Colonic mucosa (tissue), 4 donors: ENCODE measurements around the gene EDARADD. TPM values are rescaled to one million over a fixed set of nuclear protein-coding genes. Genes with fewer than 3 reads are reported as not detected.

Experiments used
- DNase-seq: peaks from one replicate; pipeline ENCODE4 v3.0.0-alpha.2; 2020
- H3K27ac ChIP-seq: fragments of 200-600 bp; one replicate; pipeline ENCODE4 v1.8.0; 2021
- H3K27me3 ChIP-seq: fragments of 200-600 bp; one replicate; pipeline ENCODE4 v1.8.0; 2021
- H3K36me3 ChIP-seq: fragments of 200-600 bp; one replicate; pipeline ENCODE4 v1.8.0; 2021
- H3K4me1 ChIP-seq: fragments of 200-600 bp; one replicate; pipeline ENCODE4 v1.8.0; 2021; ENCODE audit warnings: mild to moderate bottlenecking
- H3K4me3 ChIP-seq: fragments of 200-600 bp; one replicate; pipeline ENCODE4 v1.8.0; 2021
- H3K9ac ChIP-seq, 2 donors: one replicate each; pipeline ENCODE4 v1.7.0; 2013; ENCODE audit warnings: control low read depth in 2 of 2, low read depth in 2 of 2, low read length in 2 of 2
- H3K9me3 ChIP-seq: fragments of 200-600 bp; one replicate; pipeline ENCODE4 v1.8.0; 2021
- intact Hi-C: fragments of 100-400 bp; cut with DNase I; formaldehyde crosslinking; loops from one replicate; pipeline ENCODE4 v1.14.1; 2022
- total RNA-seq, 2 donors: library from RNA; stranded (reverse); fragmentation: NEBNext Ultra II Directional in 1 of 2; extraction: Animal tissue kit (Norgen Biotek cat#: 25700) in 1 of 2; gene quantifications; one replicate each; pipeline ENCODE4 v1.2.1, GENCODE V29; 2021
- TF ChIP-seq, protein P1 (sequence below): fragments of 200-600 bp; IDR thresholded peaks from one replicate; pipeline ENCODE4 v1.8.0; 2022; ENCODE audit warnings: antibody characterized with exemption, mild to moderate bottlenecking
- donor health status: healthy.
- donor health status: DM: no; HTN: no; CAD: no.
- donor health status: DM: no; HTN: no; CAD: no.

EDARADD gene
- total RNA-seq, 2 donors from 2014 or later, result 0.17 to 0.27 TPM

GRCh38 chr1:236395230-236395946 is 1.3 kb downstream of the EDARADD start:
- H3K27ac ChIP-seq, result no peak overlapping the region
- no peaks in the 10 kb centered on the region for H3K4me1 ChIP-seq
- intact Hi-C loops, result no loop called here
- TF ChIP-seq, protein P1, sequence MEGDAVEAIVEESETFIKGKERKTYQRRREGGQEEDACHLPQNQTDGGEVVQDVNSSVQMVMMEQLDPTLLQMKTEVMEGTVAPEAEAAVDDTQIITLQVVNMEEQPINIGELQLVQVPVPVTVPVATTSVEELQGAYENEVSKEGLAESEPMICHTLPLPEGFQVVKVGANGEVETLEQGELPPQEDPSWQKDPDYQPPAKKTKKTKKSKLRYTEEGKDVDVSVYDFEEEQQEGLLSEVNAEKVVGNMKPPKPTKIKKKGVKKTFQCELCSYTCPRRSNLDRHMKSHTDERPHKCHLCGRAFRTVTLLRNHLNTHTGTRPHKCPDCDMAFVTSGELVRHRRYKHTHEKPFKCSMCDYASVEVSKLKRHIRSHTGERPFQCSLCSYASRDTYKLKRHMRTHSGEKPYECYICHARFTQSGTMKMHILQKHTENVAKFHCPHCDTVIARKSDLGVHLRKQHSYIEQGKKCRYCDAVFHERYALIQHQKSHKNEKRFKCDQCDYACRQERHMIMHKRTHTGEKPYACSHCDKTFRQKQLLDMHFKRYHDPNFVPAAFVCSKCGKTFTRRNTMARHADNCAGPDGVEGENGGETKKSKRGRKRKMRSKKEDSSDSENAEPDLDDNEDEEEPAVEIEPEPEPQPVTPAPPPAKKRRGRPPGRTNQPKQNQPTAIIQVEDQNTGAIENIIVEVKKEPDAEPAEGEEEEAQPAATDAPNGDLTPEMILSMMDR, result no peak
- DNase-seq, result peak; percentile 24
- peak overlapping the region in 1 of 2 donors; percentile 56 for H3K9ac ChIP-seq
- peaks cover 23% of the 10 kb centered on the region for H3K27me3 ChIP-seq
- H3K9me3 ChIP-seq, result no peaks in the 10 kb centered on the region
- H3K36me3 ChIP-seq, result no peaks in the 10 kb centered on the region
- H3K4me3 ChIP-seq, result peak overlapping the region; percentile 45

GRCh38 chr1:236395947-236396664 is 2.0 kb downstream of the EDARADD start:
- Histone ChIP-seq H3K27me3 (peaks cover 23% of the 10 kb centered on the region), H3K9me3 (no peaks in the 10 kb centered on the region), H3K4me1 (no peaks in the 10 kb centered on the region), H3K9ac (peak overlapping the region in 1 of 2 donors; percentile 56), H3K36me3 (no peaks in the 10 kb centered on the region), H3K27ac (no peak overlapping the region), H3K4me3 (peak overlapping the region; percentile 45)
- intact Hi-C loops, result no loop called here
- TF ChIP-seq, protein P1, result no peak
- no peak for DNase-seq

- intact Hi-C loops, result no loop called here
- no peak overlapping the region for H3K9ac ChIP-seq
- no peak overlapping the region for H3K27ac ChIP-seq
- no peaks in the 10 kb centered on the region for H3K36me3 ChIP-seq
- no peak overlapping the region for H3K4me3 ChIP-seq
- TF ChIP-seq, protein P1, result no peak
- DNase-seq, result no peak
- no peaks in the 10 kb centered on the region for H3K4me1 ChIP-seq
- H3K27me3 ChIP-seq, result peaks cover 23% of the 10 kb centered on the region
- H3K9me3 ChIP-seq, result no peaks in the 10 kb centered on the region
These were observed 2.6 kb downstream of the EDARADD start for GRCh38 chr1:236396665-236397043.

DNA sequence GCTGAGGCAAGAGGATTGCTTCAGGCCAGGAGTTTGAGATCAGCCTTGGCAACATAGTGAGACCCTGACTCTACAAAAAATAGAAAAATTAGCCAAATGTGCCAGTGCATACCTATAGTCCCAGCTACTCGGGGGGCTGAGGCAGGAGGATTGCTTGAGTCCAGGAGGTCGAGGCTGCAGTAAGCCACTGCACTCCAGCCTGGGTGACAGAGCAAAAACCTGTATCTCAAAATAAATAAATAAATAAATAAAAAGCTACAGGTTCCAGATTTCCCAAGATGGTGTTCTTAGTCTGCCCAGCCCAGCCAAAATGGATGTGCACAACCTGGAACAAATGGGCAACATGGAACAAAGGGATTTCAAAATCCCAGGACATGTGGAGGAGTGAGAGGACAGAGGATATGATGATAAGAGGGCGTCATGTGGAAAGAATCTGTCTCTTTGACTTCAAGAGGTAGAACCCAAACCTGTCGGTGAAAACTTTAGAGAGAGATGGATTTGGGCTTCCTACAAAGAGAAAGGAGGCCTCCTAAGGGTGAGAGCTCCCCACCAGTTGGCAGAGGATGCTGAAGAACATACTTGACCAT is 3.2 kb downstream of the EDARADD start:
- Histone ChIP-seq H3K9ac (no peak overlapping the region), H3K27ac (no peak overlapping the region), H3K27me3 (peaks cover 23% of the 10 kb centered on the region), H3K4me1 (no peaks in the 10 kb centered on the region), H3K4me3 (no peak overlapping the region), H3K9me3 (no peaks in the 10 kb centered on the region), H3K36me3 (no peaks in the 10 kb centered on the region)
- TF ChIP-seq, protein P1, result no peak
- no peak for DNase-seq
- intact Hi-C loops, result no loop called here

DNA sequence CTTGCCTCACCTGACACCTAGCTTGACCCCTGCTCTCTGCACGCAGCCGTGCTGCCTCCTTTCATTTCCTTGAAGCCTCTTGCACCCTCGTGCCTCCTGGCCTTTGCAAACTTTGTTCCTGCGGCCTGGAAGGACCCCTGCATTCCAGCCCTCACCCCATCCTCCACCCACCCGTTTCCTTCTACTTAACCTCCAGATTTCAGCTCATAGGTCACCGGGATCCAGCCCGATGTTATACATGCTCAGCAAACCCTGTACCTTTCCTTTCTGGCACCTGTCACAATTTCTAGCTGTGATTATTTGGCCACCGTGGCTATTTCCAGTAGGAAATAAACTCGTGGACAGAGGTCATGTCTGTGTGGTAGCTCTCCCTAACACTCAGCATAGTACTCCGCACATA is 4.5 kb downstream of the EDARADD start:
- no peaks in the 10 kb centered on the region for H3K4me1 ChIP-seq
- H3K9ac ChIP-seq, result no peak overlapping the region
- H3K27me3 ChIP-seq, result peaks cover 23% of the 10 kb centered on the region
- H3K4me3 ChIP-seq, result no peak overlapping the region
- H3K27ac ChIP-seq, result no peak overlapping the region
- no peaks in the 10 kb centered on the region for H3K36me3 ChIP-seq
- intact Hi-C loops, result no loop called here
- TF ChIP-seq, protein P1, result no peak
- no peaks in the 10 kb centered on the region for H3K9me3 ChIP-seq
- DNase-seq, result no peak
